Fibroblast of lung (primary cell): ENCODE results near the gene DDB1.

ENCODE experiments used
- CTCF ChIP-seq, 2 donors: IDR thresholded peaks in 1 of 2; conservative IDR thresholded peaks in 1 of 2; 1 replicate in 1 of 2; 2 replicates in 1 of 2; pipeline ENCODE4 v1.5.1; 2011 to 2012; ENCODE audit warnings: low read length in 2 of 2, control low read depth in 1 of 2, inconsistent platforms in 1 of 2, low read depth in 1 of 2, mild to moderate bottlenecking in 1 of 2
- EZH2 ChIP-seq: IDR thresholded peaks from 2 replicates; pipeline ENCODE4 v1.5.1; 2012; ENCODE audit warnings: low read length, control low read depth, mild to moderate bottlenecking; ENCODE audit errors: missing control alignments

GRCh38 chr11:61303725-61304124 is 29.2 kb downstream of the DDB1 start:
- no peak for TF ChIP-seq CTCF (conservative IDR thresholded peaks at IDR 0.05 in 1 of 2, IDR thresholded peaks at IDR 0.05 in 1 of 2; ENCODE audit: low read depth in 1 of 2, low read length in 2 of 2)
- TF ChIP-seq EZH2: no peak
